Smooth muscle cell (in vitro differentiated cells): ENCODE results near the gene MAML2. TPM values are rescaled to one million over a fixed set of nuclear protein-coding genes. Genes with fewer than 3 reads are reported as not detected.
A peak's percentile ranks its signal among the peaks of the same experiment; 100 is the strongest.

ENCODE experiments used
- DNase-seq: peaks from one replicate; lab custom pipeline; 2025; ENCODE audit not compliant: unreplicated experiment; lab: John Stamatoyannopoulos, UW
- H2AFZ ChIP-seq: fragments of 200-600 bp; sonication (generic); 2 replicates; pipeline ENCODE4 v1.6.0; 2016; ENCODE audit warnings: antibody characterized with exemption, low read depth, mild to moderate bottlenecking
- H3F3A ChIP-seq: fragments of 200-600 bp; sonication (generic); 2 replicates; pipeline ENCODE4 v1.6.0; 2017; ENCODE audit warnings: antibody characterized with exemption, low read depth
- H3K27ac ChIP-seq: fragments of 200-600 bp; sonication (generic); 2 replicates; pipeline ENCODE4 v1.5.1; 2016; ENCODE audit warnings: low read depth, mild to moderate bottlenecking
- H3K27me3 ChIP-seq: fragments of 200-600 bp; sonication (generic); 2 replicates; pipeline ENCODE4 v1.6.1; 2016; ENCODE audit warnings: low read depth, mild to moderate bottlenecking
- H3K36me3 ChIP-seq: fragments of 200-600 bp; sonication (generic); 2 replicates; pipeline ENCODE4 v1.5.1; 2016; ENCODE audit warnings: low read depth
- H3K4me1 ChIP-seq: fragments of 200-600 bp; sonication (generic); 2 replicates; pipeline ENCODE4 v1.5.1; 2016; ENCODE audit warnings: low read depth
- H3K4me2 ChIP-seq: fragments of 200-600 bp; sonication (generic); 2 replicates; pipeline ENCODE4 v1.6.0; 2016; ENCODE audit warnings: mild to moderate bottlenecking
- H3K4me3 ChIP-seq: fragments of 200-600 bp; sonication (generic); 2 replicates; pipeline ENCODE4 v1.5.1; 2016; ENCODE audit warnings: mild to moderate bottlenecking
- H3K79me2 ChIP-seq: fragments of 200-600 bp; sonication (generic); 2 replicates; pipeline ENCODE4 v1.6.0; 2016; ENCODE audit warnings: low read depth, mild to moderate bottlenecking
- H3K9ac ChIP-seq: fragments of 200-600 bp; sonication (generic); 2 replicates; pipeline ENCODE4 v1.6.0; 2016; ENCODE audit warnings: low read depth
- H3K9me3 ChIP-seq: fragments of 200-600 bp; sonication (generic); replicated peaks from 2 replicates; pipeline ENCODE4 v1.5.1; 2016; ENCODE audit warnings: low read depth
- H4K20me1 ChIP-seq: fragments of 200-600 bp; sonication (generic); 2 replicates; pipeline ENCODE4 v1.6.0; 2016; ENCODE audit warnings: low read depth
- WGBS: methylation state at CpG from one replicate; pipeline ENCODE4 v1.1.7; 2016; ENCODE audit warnings: low lambda C conversion rate; 5-methylcytosine and 5-hydroxymethylcytosine counted together
- polyA plus RNA-seq: library from polyadenylated mRNA; unstranded; fragments of >200 nt; fragmentation: Nextera tagmentation; extraction: Ambion mirVana; gene quantifications from 2 replicates; pipeline ENCODE4 v1.2.1, GENCODE V29; 2016
- total RNA-seq: library from RNA; depleted of rRNA; stranded (reverse); fragments of >200 nt; gene quantifications from 2 replicates; pipeline ENCODE4 v1.2.3, GENCODE V29; 2014
- TF ChIP-seq, protein P1 (sequence below): fragments of 200-600 bp; sonication (generic); IDR thresholded peaks from 2 replicates; pipeline ENCODE4 v1.5.1; 2017; ENCODE audit warnings: borderline replicate concordance, mild to moderate bottlenecking, antibody characterized with exemption; ENCODE audit not compliant: insufficient read depth, poor library complexity, severe bottlenecking

The MAML2 gene
- total and polyA plus RNA-seq, 2 experiments from 2014 or later, result 8.7 to 52.4 TPM

GRCh38 chr11:96203567-96204365 lies 139.2 kb downstream of the MAML2 start:
- WGBS, result 94% methylated on average over 7 of the region's 7 CpGs
- no peak for DNase-seq
- H2AFZ ChIP-seq, result no peak overlapping the region
- H3K4me2 ChIP-seq, result no peak overlapping the region
- H3K9ac ChIP-seq, result no peak overlapping the region
- peaks cover 34% of the 10 kb centered on the region for H3K4me1 ChIP-seq
- H3F3A ChIP-seq, result peaks cover 33% of the 10 kb centered on the region
- H3K4me3 ChIP-seq, result no peak overlapping the region
- TF ChIP-seq, protein P1, sequence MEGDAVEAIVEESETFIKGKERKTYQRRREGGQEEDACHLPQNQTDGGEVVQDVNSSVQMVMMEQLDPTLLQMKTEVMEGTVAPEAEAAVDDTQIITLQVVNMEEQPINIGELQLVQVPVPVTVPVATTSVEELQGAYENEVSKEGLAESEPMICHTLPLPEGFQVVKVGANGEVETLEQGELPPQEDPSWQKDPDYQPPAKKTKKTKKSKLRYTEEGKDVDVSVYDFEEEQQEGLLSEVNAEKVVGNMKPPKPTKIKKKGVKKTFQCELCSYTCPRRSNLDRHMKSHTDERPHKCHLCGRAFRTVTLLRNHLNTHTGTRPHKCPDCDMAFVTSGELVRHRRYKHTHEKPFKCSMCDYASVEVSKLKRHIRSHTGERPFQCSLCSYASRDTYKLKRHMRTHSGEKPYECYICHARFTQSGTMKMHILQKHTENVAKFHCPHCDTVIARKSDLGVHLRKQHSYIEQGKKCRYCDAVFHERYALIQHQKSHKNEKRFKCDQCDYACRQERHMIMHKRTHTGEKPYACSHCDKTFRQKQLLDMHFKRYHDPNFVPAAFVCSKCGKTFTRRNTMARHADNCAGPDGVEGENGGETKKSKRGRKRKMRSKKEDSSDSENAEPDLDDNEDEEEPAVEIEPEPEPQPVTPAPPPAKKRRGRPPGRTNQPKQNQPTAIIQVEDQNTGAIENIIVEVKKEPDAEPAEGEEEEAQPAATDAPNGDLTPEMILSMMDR, result no peak
- no peaks in the 10 kb centered on the region for H3K9me3 ChIP-seq
- peak overlapping the region; percentile 77 for H3K27ac ChIP-seq
- no peaks in the 10 kb centered on the region for H3K36me3 ChIP-seq
- no peaks in the 10 kb centered on the region for H3K27me3 ChIP-seq
- H3K79me2 ChIP-seq, result peaks cover 48% of the 10 kb centered on the region
- H4K20me1 ChIP-seq, result no peaks in the 10 kb centered on the region

GRCh38 chr11:96200243-96200642 lies 142.8 kb downstream of the MAML2 start:
- peaks cover 16% of the 10 kb centered on the region for H3F3A ChIP-seq
- TF ChIP-seq, protein P1, result no peak
- peak overlapping the region; percentile 65 for H3K27ac ChIP-seq
- no peaks in the 10 kb centered on the region for H3K27me3 ChIP-seq
- DNase-seq, result no peak
- H3K9me3 ChIP-seq, result no peaks in the 10 kb centered on the region
- H3K36me3 ChIP-seq, result no peaks in the 10 kb centered on the region
- H3K4me2 ChIP-seq, result peak overlapping the region; percentile 37
- no peaks in the 10 kb centered on the region for H4K20me1 ChIP-seq
- H3K4me3 ChIP-seq, result no peak overlapping the region
- no peak overlapping the region for H3K9ac ChIP-seq
- H3K4me1 ChIP-seq, result peaks cover 19% of the 10 kb centered on the region
- peaks cover 70% of the 10 kb centered on the region for H3K79me2 ChIP-seq
- H2AFZ ChIP-seq, result no peak overlapping the region

GRCh38 chr11:96199563-96200025 lies 143.4 kb downstream of the MAML2 start:
- H3K27me3 ChIP-seq, result no peaks in the 10 kb centered on the region
- peaks cover 25% of the 10 kb centered on the region for H3K4me1 ChIP-seq
- 81% methylated on average over 10 of the region's 10 CpGs for WGBS
- TF ChIP-seq, protein P1, result no peak
- peak overlapping the region; percentile 65 for H3K27ac ChIP-seq
- no peak overlapping the region for H3K9ac ChIP-seq
- no peak overlapping the region for H3K4me3 ChIP-seq
- no peaks in the 10 kb centered on the region for H3K9me3 ChIP-seq
- H3F3A ChIP-seq, result peaks cover 9% of the 10 kb centered on the region
- no peaks in the 10 kb centered on the region for H3K36me3 ChIP-seq
- no peak overlapping the region for H2AFZ ChIP-seq
- H4K20me1 ChIP-seq, result no peaks in the 10 kb centered on the region
- no peak for DNase-seq
- peaks cover 72% of the 10 kb centered on the region for H3K79me2 ChIP-seq
- H3K4me2 ChIP-seq, result peak overlapping the region; percentile 37
